GM23338 (cell line): ENCODE data around the gene KANK4. TPM values are rescaled to one million over a fixed set of nuclear protein-coding genes. Genes with fewer than 3 reads are reported as not detected.

Experiments used
- ATAC-seq: fragments of 200-7000 bp; cut with Tn5 transposase; 3 replicates; pipeline ENCODE4 v1.9.1; 2020
- DNase-seq: peaks from one replicate; pipeline ENCODE4 v3.0.0-alpha.2; 2015; ENCODE audit warnings: low spot score
- H2AFZ ChIP-seq: fragments of 200-600 bp; sonication (generic); 2 replicates; pipeline ENCODE4 v1.8.0; 2016; ENCODE audit warnings: antibody characterized with exemption, mild to moderate bottlenecking, moderate library complexity
- H3F3A ChIP-seq: fragments of 200-600 bp; sonication (generic); replicated peaks from 2 replicates; pipeline ENCODE4 v1.8.0; 2017; ENCODE audit warnings: antibody characterized with exemption, mixed run types, low read depth
- H3K27ac ChIP-seq: fragments of 200-600 bp; sonication (generic); 2 replicates; pipeline ENCODE4 v1.6.1; 2016; ENCODE audit warnings: low read depth
- H3K27me3 ChIP-seq: fragments of 200-600 bp; sonication (generic); 2 replicates; pipeline ENCODE4 v1.8.0; 2016; ENCODE audit warnings: mild to moderate bottlenecking, mixed run types, moderate library complexity; ENCODE audit not compliant: insufficient read depth
- H3K36me3 ChIP-seq: fragments of 200-600 bp; sonication (generic); 2 replicates; pipeline ENCODE4 v1.8.0; 2016; ENCODE audit warnings: mild to moderate bottlenecking; ENCODE audit not compliant: insufficient read depth
- H3K4me1 ChIP-seq: fragments of 200-600 bp; sonication (generic); 2 replicates; pipeline ENCODE4 v1.8.0; 2016; ENCODE audit warnings: mild to moderate bottlenecking, moderate library complexity; ENCODE audit not compliant: insufficient read depth
- H3K4me2 ChIP-seq: fragments of 200-600 bp; sonication (generic); 2 replicates; pipeline ENCODE4 v1.7.1; 2017; ENCODE audit warnings: mixed run types
- H3K4me3 ChIP-seq: fragments of 200-600 bp; sonication (generic); 2 replicates; pipeline ENCODE4 v1.6.1; 2016; ENCODE audit warnings: mixed run types
- H3K79me2 ChIP-seq: fragments of 200-600 bp; sonication (generic); replicated peaks from 2 replicates; pipeline ENCODE4 v1.8.0; 2017; ENCODE audit warnings: mild to moderate bottlenecking; ENCODE audit not compliant: insufficient read depth
- H3K9me2 ChIP-seq: fragments of 200-600 bp; sonication (generic); 2 replicates; pipeline ENCODE4 v1.8.0; 2017; ENCODE audit not compliant: insufficient read depth
- H4K20me1 ChIP-seq: fragments of 200-600 bp; sonication (generic); replicated peaks from 2 replicates; pipeline ENCODE4 v1.8.0; 2017; ENCODE audit warnings: mild to moderate bottlenecking; ENCODE audit not compliant: insufficient read depth
- H3K27ac Mint-ChIP-seq: 2 replicates; pipeline ENCODE4 v1.8.0; 2020; ENCODE audit warnings: inconsistent platforms, mild to moderate bottlenecking, moderate library complexity, mixed read lengths
- H3K27me3 Mint-ChIP-seq: 3 replicates; pipeline ENCODE4 v1.8.0; 2022; ENCODE audit warnings: low read depth, mild to moderate bottlenecking, moderate library complexity, mixed read lengths, inconsistent platforms; ENCODE audit not compliant: insufficient read depth, poor library complexity
- H3K36me3 Mint-ChIP-seq: 3 replicates; pipeline ENCODE4 v1.8.0; 2021; ENCODE audit warnings: low read depth, mild to moderate bottlenecking, inconsistent platforms, moderate library complexity, mixed read lengths
- H3K4me1 Mint-ChIP-seq: 3 replicates; pipeline ENCODE4 v1.8.0; 2020; ENCODE audit warnings: mild to moderate bottlenecking, inconsistent platforms, mixed read lengths
- H3K4me3 Mint-ChIP-seq: 3 replicates; pipeline ENCODE4 v1.8.0; 2021; ENCODE audit warnings: moderate library complexity, mild to moderate bottlenecking, inconsistent platforms, mixed read lengths
- H3K9me3 Mint-ChIP-seq: 3 replicates; pipeline ENCODE4 v1.8.0; 2020; ENCODE audit warnings: moderate library complexity, mild to moderate bottlenecking, inconsistent platforms, mixed read lengths
- CTCF ChIP-seq, 2 experiments: fragments of 200-600 bp in 1 of 2; sonication (generic) in 1 of 2; conservative IDR thresholded peaks; 2 replicates each; pipeline versions ENCODE4 v1.5.1 to v1.6.1; 2016 to 2017; ENCODE audit warnings: antibody characterized with exemption in 2 of 2, low read depth in 2 of 2, mild to moderate bottlenecking in 2 of 2, moderate library complexity in 1 of 2
- EZH2 ChIP-seq: fragments of 200-600 bp; sonication (generic); IDR thresholded peaks from one replicate; pipeline ENCODE4 v1.8.0; 2017; ENCODE audit warnings: antibody characterized with exemption, mild to moderate bottlenecking, low read depth; ENCODE audit not compliant: unreplicated experiment
- EZH2phosphoT487 ChIP-seq: fragments of 200-600 bp; sonication (generic); IDR thresholded peaks from one replicate; pipeline ENCODE4 v1.8.1; 2018; ENCODE audit warnings: antibody characterized with exemption; ENCODE audit not compliant: unreplicated experiment
- POLR2AphosphoS5 ChIP-seq: IDR thresholded peaks from 2 replicates; pipeline ENCODE4 v1.6.1; 2016; ENCODE audit warnings: antibody characterized with exemption, low read depth
- STAT1 ChIP-seq: IDR thresholded peaks from one replicate; pipeline ENCODE4 v1.6.1; 2016; ENCODE audit warnings: antibody characterized with exemption; ENCODE audit not compliant: unreplicated experiment
- ZNF331 ChIP-seq: fragments of 250-450 bp; sonication (Bioruptor Pico); IDR thresholded peaks from 2 replicates; pipeline ENCODE4 v1.5.0; 2020; ENCODE audit warnings: low read depth, mild to moderate bottlenecking, moderate library complexity
- ZNF462 ChIP-seq: fragments of 250-450 bp; sonication (Bioruptor Pico); IDR thresholded peaks from 2 replicates; pipeline ENCODE4 v1.5.0; 2020; ENCODE audit warnings: mild to moderate bottlenecking, moderate library complexity
- polyA plus RNA-seq: library from polyadenylated mRNA; unstranded; fragments of >200 nt; fragmentation: Nextera tagmentation; extraction: Ambion mirVana; gene quantifications from 2 replicates; pipeline ENCODE4 v1.2.1, GENCODE V29; 2016
- total RNA-seq: library from RNA; depleted of rRNA; stranded (reverse); fragments of >200 nt; shearing (Covaris generic); gene quantifications from 2 replicates; pipeline ENCODE4 v1.2.3, GENCODE V29; 2014
- TF ChIP-seq, protein P1 (sequence below): IDR thresholded peaks from one replicate; pipeline ENCODE4 v1.6.1; 2018; ENCODE audit warnings: antibody characterized with exemption; ENCODE audit not compliant: unreplicated experiment

KANK4 gene
- total and polyA plus RNA-seq, 2 experiments from 2014 or later: 0.31 to 0.42 TPM

GRCh38 chr1:62280960-62281465, 38.2 kb downstream of the KANK4 start (continued):
- TF ChIP-seq ZNF462 (CRISPR knock-in tag) (no peak), EZH2 (no peak), CTCF (conservative IDR thresholded peaks at IDR 0.05; ENCODE audit: low read depth in 2 of 2) (no peak), ZNF331 (CRISPR knock-in tag) (no peak), STAT1 (no peak)

DNA sequence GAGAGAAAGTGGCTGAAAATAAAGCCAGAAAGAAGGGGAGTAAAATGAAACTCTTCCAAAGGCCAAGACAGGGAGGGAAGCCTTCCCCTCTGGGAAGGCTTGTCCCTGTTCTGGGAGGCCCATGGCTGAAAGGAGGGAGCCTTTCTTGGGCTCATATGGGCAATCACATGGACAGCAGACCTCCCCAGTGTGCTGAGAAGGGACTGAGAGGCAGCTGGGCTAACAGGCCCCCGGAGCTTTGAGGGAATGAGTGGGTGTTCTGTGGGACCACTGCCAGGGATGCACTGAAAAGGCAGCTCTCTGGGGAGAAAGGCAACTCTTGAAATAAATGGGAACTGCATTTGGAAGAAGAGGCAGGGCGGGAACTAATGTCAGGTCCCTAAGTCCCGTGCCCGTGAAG, 39.1 kb downstream of the KANK4 start:
- H2AFZ ChIP-seq: no peak overlapping the region
- Mint-ChIP-seq H3K4me3 (no peak overlapping the region), H3K4me1 (peaks cover 48% of the 10 kb centered on the region), H3K27ac (no peak overlapping the region), H3K36me3 (peaks cover 3% of the 10 kb centered on the region; the same call in 1 of the 3 replicates), H3K27me3 (peaks cover 25% of the 10 kb centered on the region), H3K9me3 (peaks cover 8% of the 10 kb centered on the region)
- H4K20me1 ChIP-seq: no peaks in the 10 kb centered on the region
- H3K27me3 ChIP-seq: peaks cover 30% of the 10 kb centered on the region
- no peak overlapping the region for H3K27ac ChIP-seq
- H3F3A ChIP-seq: 0 out of 2 replicates have a peak, but pooled peaks cover 3% of the 10 kb centered on the region
- H3K4me2 ChIP-seq: no peak overlapping the region
- no peak overlapping the region for H3K4me3 ChIP-seq
- no peaks in the 10 kb centered on the region for H3K36me3 ChIP-seq
- no peaks in the 10 kb centered on the region for H3K9me2 ChIP-seq
- DNase-seq: no peak
- ATAC-seq: no peak
- H3K4me1 ChIP-seq: peaks cover 45% of the 10 kb centered on the region
- H3K79me2 ChIP-seq: no peaks in the 10 kb centered on the region
- no peak for TF ChIP-seq POLR2AphosphoS5
- TF ChIP-seq EZH2phosphoT487: no peak
- TF ChIP-seq EZH2: no peak
- TF ChIP-seq, protein P1, sequence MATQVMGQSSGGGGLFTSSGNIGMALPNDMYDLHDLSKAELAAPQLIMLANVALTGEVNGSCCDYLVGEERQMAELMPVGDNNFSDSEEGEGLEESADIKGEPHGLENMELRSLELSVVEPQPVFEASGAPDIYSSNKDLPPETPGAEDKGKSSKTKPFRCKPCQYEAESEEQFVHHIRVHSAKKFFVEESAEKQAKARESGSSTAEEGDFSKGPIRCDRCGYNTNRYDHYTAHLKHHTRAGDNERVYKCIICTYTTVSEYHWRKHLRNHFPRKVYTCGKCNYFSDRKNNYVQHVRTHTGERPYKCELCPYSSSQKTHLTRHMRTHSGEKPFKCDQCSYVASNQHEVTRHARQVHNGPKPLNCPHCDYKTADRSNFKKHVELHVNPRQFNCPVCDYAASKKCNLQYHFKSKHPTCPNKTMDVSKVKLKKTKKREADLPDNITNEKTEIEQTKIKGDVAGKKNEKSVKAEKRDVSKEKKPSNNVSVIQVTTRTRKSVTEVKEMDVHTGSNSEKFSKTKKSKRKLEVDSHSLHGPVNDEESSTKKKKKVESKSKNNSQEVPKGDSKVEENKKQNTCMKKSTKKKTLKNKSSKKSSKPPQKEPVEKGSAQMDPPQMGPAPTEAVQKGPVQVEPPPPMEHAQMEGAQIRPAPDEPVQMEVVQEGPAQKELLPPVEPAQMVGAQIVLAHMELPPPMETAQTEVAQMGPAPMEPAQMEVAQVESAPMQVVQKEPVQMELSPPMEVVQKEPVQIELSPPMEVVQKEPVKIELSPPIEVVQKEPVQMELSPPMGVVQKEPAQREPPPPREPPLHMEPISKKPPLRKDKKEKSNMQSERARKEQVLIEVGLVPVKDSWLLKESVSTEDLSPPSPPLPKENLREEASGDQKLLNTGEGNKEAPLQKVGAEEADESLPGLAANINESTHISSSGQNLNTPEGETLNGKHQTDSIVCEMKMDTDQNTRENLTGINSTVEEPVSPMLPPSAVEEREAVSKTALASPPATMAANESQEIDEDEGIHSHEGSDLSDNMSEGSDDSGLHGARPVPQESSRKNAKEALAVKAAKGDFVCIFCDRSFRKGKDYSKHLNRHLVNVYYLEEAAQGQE: no peak
